NCI-H524 (cell line): ENCODE data around the gene WNT9B.
A peak's percentile ranks its signal among the peaks of the same experiment; 100 is the strongest.

Source experiments
- DNase-seq, 2 experiments: peaks; one replicate each; lab custom pipeline; 2025; lab: John Stamatoyannopoulos, UW

The WNT9B gene, protein sequence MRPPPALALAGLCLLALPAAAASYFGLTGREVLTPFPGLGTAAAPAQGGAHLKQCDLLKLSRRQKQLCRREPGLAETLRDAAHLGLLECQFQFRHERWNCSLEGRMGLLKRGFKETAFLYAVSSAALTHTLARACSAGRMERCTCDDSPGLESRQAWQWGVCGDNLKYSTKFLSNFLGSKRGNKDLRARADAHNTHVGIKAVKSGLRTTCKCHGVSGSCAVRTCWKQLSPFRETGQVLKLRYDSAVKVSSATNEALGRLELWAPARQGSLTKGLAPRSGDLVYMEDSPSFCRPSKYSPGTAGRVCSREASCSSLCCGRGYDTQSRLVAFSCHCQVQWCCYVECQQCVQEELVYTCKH

DNA sequence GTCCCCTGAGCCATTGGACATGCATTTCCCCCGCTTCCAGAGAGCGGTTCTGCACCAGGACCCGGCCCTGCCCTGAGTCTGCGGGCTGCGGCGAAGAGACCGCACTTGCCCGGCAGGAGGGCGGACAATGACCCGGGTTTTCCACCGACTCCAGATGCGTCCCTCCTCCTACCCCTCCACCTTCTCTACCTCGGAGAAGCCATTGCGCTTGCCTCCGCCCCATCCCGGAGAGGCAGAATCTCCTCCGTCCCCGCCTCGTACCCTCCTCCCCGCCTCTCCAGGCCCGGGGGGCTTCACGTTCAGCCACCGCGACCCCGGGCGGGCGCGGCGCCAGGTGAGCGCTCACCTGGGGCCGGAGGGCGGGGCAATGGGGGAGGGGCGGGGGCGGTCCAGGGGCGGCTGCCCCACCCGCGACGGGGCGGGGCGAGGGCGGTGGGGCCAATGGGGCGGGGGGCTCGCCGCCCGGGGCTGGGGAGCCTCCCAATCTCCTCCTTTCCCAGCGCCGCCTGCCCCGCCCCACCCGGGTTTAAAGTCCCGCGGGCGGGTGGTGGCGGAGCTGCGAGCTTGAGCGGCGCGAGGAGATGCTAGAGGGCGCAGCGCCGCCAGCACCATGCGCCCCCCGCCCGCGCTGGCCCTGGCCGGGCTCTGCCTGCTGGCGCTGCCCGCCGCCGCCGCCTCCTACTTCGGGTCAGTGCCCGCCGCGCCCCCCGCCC lies at the start of gene WNT9B:
TSS of gene WNT9B (plus strand) at position 555 of the 713 bp plus-strand sequence. CDS start at position 611, 56 bp downstream.
- DNase-seq = peak in 1 of 2 experiments; percentile 60

GRCh38 chr17:46802800-46803199 lies 48.6 kb upstream of the WNT9B start:
- no peak for DNase-seq

GRCh38 chr17:46803544-46803943 lies 47.8 kb upstream of the WNT9B start:
- DNase-seq = no peak

GRCh38 chr17:46805771-46806170 lies 45.6 kb upstream of the WNT9B start:
- DNase-seq = no peak

DNA sequence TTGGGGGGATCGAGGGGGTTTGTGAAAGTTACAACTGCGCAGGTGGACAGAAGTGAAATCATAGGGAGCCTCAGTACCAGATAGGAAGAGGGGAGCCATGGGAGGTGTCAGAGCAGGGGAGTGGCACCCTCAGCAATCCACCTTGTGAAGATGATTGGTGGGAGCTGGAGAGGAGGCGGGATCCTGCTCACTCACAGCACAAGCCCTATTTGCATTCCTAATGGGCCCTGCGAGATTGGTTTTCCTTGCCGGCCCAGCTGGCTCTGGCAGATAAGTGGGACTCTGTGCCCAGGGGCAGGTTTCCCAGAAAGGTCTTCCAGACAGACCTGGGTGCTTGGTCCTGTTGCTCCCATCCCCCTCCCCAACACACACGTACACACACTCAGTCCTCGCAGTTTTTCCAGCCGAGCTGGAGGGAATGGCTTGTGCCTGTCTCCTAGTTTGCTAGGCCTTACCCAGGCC lies 42.2 kb upstream of the WNT9B start:
- DNase-seq = peak; percentile 41 to 79

DNA sequence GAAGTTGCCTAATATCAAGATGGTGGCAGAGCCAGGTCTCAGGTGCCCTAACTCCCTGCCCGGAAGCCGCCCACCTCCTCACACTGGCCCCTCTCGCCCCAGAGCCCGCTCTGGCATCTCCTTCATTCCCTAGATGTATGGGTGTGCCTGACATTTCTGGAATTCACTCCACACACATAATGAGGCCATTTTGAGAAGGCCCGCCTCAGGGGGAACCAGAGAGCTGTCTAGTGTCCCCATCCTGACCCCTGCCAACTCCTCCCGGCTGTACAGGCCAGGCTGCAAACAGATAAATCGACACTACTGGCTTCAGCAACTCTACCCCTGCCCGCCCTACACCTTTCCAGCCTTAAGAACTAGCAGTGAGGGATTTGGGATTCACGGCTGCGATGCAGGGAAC lies 40.5 kb upstream of the WNT9B start:
- no peak for DNase-seq

DNA sequence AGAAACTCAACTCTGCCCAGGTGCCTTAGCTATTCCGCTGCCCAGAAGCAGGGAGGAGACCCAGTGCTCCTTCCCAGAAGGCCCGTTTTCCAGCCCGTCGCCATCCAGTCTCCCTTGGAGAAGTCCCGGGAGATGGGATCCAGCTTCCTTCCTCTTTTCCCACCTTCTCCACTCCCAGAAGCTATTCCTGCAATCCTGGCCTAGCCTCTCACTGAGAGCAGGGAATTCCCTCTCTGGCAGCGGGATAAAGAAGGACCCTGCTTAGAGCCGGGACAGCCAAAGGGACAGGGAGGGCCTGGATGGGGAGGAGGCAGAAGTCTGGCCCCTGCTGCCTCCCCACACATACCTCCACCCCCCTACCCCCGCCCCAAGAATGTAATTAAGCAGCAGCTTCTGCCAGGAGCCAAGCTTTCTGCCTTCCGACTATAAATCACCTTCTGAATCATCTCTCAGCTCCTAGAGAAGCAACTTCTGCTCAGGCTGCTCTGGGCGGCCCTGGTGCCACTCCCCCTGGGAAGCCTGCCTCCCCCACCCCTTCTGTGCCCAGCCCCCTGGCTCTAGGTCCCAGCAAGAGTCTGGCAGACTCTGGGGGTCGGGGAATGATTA lies 39.3 kb upstream of the WNT9B start:
- DNase-seq = no peak

DNA sequence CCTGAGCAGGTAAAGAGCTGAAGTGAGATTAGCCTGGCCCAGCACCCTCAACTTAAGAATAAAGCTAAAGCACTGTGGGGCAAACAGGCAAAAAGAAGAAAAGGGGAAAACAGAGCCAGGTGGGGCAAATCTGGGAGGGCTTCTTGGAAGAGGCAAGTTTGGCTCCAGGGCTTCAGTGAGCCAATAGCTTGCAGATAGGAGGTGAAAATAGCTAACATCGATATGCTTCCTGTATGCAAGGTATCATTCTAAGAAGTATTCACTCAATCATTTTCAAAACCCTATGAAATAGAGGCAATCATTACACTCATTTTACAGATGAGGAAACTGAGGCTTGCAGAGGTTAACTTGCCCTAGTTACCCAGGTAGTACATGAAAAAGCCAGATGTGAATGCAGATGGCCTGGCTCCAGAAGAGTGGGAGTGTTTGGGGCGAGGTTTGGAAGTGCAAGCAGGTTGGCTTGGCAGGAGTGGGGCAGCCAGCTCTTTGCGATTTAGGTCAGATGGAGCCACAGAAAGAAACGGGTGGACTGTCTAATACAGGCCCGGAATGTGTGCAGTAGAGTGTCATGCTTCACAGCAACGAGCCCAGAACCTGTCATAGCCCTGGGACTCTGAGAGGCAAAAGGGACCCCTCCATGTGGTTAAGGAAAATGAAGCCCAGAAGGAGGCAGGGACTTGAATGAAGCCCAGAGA lies 38.6 kb upstream of the WNT9B start:
- no peak for DNase-seq

- DNase-seq = no peak
Observed at GRCh38 chr17:46813920-46814319, 37.5 kb upstream of the WNT9B start.

GRCh38 chr17:46814446-46814845 lies 36.9 kb upstream of the WNT9B start:
- no peak for DNase-seq

GRCh38 chr17:46815474-46816353 lies 35.7 kb upstream of the WNT9B start:
- DNase-seq = no peak

DNA sequence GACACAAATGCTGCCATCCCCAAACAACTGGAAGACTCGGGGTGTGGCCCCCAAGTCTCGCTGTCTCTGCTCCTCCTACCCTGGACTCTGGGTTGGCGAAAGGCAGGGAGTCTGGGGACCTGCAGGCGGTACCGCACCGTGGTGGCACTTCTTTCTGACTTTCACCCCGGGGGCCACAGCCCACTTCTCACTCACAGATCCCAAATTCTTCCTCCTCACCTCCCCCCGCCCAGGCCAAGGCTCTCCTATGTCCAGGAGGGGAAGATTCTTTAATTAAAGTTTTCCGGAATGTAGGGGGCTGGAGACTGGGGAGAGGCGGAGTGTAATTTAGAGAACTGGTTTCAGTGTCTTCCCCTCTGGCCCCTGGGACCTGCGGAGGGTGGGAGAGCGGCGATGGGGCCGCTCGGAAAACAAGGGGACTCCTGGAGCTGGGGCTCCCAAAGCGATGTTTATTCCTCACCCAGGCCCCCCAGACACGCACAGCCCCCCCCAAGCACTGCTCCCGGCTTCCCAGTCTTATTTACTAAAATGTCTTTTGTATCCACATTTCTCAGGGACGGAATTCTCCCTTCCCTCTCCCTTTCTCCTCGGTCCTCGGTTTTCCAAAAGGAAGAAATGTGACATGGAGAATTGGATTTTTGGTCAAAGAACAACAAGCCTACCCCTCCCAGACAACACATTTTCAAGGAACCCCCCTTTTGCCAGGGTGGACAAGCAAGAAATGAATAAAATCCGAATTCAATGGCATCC lies 34.1 kb upstream of the WNT9B start:
- no peak for DNase-seq

GRCh38 chr17:46817901-46818209 lies 33.5 kb upstream of the WNT9B start:
- DNase-seq = no peak

DNA sequence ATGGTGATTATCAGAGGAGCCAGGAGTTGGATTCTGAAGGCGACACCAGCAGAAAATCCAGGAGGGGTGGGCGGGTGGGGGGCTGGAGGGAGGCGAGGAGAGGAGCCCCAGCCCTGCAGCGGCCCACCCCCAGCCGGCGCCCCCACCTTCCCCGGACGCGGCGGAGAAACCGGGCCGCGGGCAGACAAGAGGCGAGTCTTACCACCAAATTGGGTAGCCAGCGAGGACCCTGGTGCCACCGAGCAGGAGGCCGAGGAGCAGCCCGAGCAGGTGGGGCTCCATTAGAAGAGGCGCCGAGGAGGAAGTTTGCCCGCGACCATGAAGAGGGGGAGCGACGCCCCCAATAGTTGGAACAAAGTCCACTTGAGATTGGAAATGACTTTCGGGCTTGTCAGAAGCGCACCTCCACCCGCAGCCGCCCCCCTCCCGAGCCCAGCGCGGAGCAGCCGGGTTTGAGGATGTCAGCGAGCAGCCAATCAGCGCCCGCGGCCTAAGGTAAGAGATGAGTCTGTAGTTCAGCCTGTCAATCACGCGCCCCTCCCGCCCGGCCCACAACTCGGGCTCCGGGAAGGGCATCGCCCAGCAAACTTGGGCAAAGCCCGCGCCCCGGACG lies 33.0 kb upstream of the WNT9B start, which contains the start of gene WNT3:
TSS of gene WNT3 (minus strand) at position 377 of the 613 bp plus-strand sequence. CDS start at position 282, 95 bp downstream.
- peak; percentile 56 to 71 for DNase-seq

DNA sequence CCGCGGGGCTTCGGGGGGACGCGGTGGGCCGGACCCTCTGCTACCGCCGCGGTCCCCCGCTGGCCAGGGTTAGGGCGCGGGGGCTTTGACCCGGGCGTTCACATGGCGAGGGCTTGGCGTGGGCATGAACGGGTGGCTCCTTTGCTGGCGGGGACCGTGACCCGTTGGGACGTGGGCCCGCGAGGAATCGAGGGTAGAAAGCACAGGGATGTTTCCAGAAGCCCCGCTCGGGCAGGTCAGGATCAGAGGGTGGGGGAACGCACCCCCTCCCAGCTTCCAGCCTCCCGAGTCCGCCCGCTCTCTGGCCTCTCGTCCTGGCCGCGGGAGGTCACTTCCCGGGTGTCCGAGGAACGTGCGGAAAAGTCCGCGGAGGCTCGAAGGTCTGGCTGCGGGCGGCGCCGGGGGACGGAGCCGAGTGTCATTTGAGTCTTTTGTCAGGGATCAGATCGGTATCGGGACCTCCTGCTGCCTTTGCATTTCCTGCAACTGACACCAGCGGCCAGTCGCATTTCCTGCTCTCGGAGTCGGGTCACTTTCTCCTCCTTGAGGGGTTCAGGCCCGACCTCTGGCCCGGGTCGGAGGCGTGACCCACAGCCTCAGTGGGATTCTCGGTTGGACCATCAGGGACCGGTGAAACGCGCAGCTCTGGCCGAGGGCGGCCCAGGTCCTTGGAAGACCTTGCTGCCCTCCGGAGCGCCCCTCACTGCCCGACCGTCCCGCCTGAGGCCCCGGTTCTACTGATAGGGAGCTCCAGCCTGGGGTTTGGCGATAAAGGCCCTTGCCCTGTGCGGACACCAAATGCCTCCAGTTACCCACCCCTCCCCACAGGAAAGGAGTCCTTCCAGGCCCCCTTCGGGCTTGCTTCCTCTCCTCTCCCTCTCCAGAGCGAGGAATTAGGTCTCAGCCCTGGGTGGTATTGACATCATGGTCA lies 32.2 kb upstream of the WNT9B start:
- DNase-seq = peak in 1 of 2 experiments; percentile 32

DNA sequence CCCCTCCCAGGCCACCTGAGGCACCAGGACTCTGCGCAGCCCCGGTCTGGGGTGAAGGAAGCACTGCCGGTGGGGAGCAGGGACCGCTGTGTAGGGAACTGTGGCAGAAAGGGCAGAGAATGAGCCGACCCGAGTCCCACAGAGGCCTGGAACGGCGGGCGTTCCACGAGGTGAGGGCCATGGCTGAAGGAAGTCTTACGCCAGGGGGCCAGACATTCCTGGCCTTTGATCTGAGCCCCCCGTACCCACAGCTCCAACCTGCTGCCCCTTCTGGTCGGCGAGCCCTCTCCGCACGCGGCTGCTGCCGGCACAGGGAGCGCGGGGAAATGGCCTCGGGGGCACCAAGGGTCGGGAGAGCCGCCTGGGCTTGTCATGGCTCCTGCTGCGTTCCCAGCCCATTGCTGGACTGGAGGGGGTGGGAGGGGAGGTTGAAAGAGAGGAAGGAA lies 31.5 kb upstream of the WNT9B start:
- DNase-seq = no peak

- DNase-seq = no peak
Observed at GRCh38 chr17:46820592-46821450, 30.6 kb upstream of the WNT9B start.
